Keratinocyte (primary cell): ENCODE results near the gene AP3B1. TPM values are rescaled to one million over a fixed set of nuclear protein-coding genes. Genes with fewer than 3 reads are reported as not detected.
"Not testable (repeated sequence)": the region's sequence is repeated elsewhere in the genome, so short reads cannot be mapped to it uniquely, and the experiment has no call there.

Experiments
- DNase-seq: peaks from one replicate; pipeline ENCODE4 v3.0.0-alpha.2; 2011; ENCODE audit warnings: low read depth, missing footprints, low spot score
- FAIRE-seq: peaks from 2 replicates; lab custom pipeline; 2011; peaks lifted over from hg19 to GRCh38; lab: Jason Lieb, UNC
- H2AFZ ChIP-seq: 2 replicates; pipeline ENCODE4 v1.6.0; 2012; ENCODE audit warnings: low read length, control low read depth, inconsistent platforms; ENCODE audit not compliant: control insufficient read depth
- H3K27ac ChIP-seq: 2 replicates; pipeline ENCODE4 v1.5.1; 2011; ENCODE audit warnings: low read length; ENCODE audit not compliant: control insufficient read depth, insufficient read depth
- H3K27me3 ChIP-seq: 3 replicates; pipeline ENCODE4 v1.6.0; 2011; ENCODE audit warnings: low read length; ENCODE audit not compliant: control insufficient read depth, insufficient read depth; ENCODE audit errors: extremely low read depth
- H3K36me3 ChIP-seq, 2 experiments: 2 replicates in 1 of 2; 3 replicates in 1 of 2; pipeline ENCODE4 v1.5.1; 2011; ENCODE audit warnings: low read length in 2 of 2, mild to moderate bottlenecking in 1 of 2; ENCODE audit not compliant: control insufficient read depth in 2 of 2, insufficient read depth in 2 of 2; ENCODE audit errors: extremely low read depth in 1 of 2
- H3K4me1 ChIP-seq: 3 replicates; pipeline ENCODE4 v1.5.1; 2011; ENCODE audit warnings: low read length; ENCODE audit not compliant: control insufficient read depth, insufficient read depth; ENCODE audit errors: extremely low read depth
- H3K4me2 ChIP-seq: 3 replicates; pipeline ENCODE4 v1.6.0; 2011; ENCODE audit warnings: low read depth, low read length; ENCODE audit not compliant: control insufficient read depth, insufficient read depth; ENCODE audit errors: extremely low read depth
- H3K4me3 ChIP-seq, 3 experiments: fragments of 200-600 bp in 1 of 3; sonication (generic) in 1 of 3; 2 replicates in 2 of 3; 3 replicates in 1 of 3; pipeline ENCODE4 v1.5.1; 2011 to 2016; ENCODE audit warnings: low read length in 3 of 3, mild to moderate bottlenecking in 3 of 3, control low read depth in 2 of 3, inconsistent platforms in 1 of 3, low read depth in 1 of 3, mixed read lengths in 1 of 3, mixed run types in 1 of 3, moderate library complexity in 1 of 3; ENCODE audit not compliant: control insufficient read depth in 2 of 3, insufficient read depth in 2 of 3; ENCODE audit errors: extremely low read depth in 1 of 3
- H3K79me2 ChIP-seq: 2 replicates; pipeline ENCODE4 v1.6.0; 2012; ENCODE audit warnings: low read length; ENCODE audit not compliant: control insufficient read depth, insufficient read depth
- H3K9ac ChIP-seq: 3 replicates; pipeline ENCODE4 v1.6.0; 2011; ENCODE audit warnings: low read length; ENCODE audit not compliant: control insufficient read depth, insufficient read depth; ENCODE audit errors: extremely low read depth
- H3K9me1 ChIP-seq: 3 replicates; pipeline ENCODE4 v1.6.0; 2011; ENCODE audit warnings: low read length; ENCODE audit not compliant: control insufficient read depth, insufficient read depth; ENCODE audit errors: extremely low read depth
- H3K9me3 ChIP-seq: 2 replicates; pipeline ENCODE4 v1.5.1; 2012; ENCODE audit warnings: low read depth, low read length; ENCODE audit not compliant: control insufficient read depth
- H4K20me1 ChIP-seq: 3 replicates; pipeline ENCODE4 v1.6.0; 2011; ENCODE audit warnings: low read length; ENCODE audit not compliant: control insufficient read depth, insufficient read depth; ENCODE audit errors: extremely low read depth
- CTCF ChIP-seq, 3 experiments: IDR thresholded peaks in 1 of 3; conservative IDR thresholded peaks in 1 of 3; optimal IDR thresholded peaks in 1 of 3; 2 replicates in 2 of 3; 3 replicates in 1 of 3; pipeline versions ENCODE3 to v1.5.1; 2011; ENCODE audit warnings: low read length in 3 of 3, mild to moderate bottlenecking in 3 of 3, moderate library complexity in 2 of 3, control low read depth in 1 of 3, inconsistent platforms in 1 of 3; ENCODE audit not compliant: insufficient read depth in 2 of 3; ENCODE audit errors: extremely low read depth in 1 of 3
- EZH2 ChIP-seq: IDR thresholded peaks from one replicate; pipeline ENCODE4 v1.6.1; 2012; ENCODE audit warnings: inconsistent platforms, mild to moderate bottlenecking, low read length, moderate library complexity
- dilution Hi-C: fragments of 300-500 bp; cut with MboI; formaldehyde crosslinking; loops from one replicate; pipeline ENCODE4 v1.7.0; 2020; ENCODE audit warnings: low sequenced_read_pairs; ENCODE audit not compliant: extremely low pct_ligation_motif_present
- polyA plus RNA-seq, 5 experiments: library from polyadenylated mRNA; depleted of rRNA in 3 of 5; stranded (reverse) in 3 of 5; stranded (forward) in 1 of 5; unstranded in 1 of 5; fragments of >200 nt; gene quantifications; 1 replicate in 1 of 5; 2 replicates in 3 of 5; 3 replicates in 1 of 5; pipeline versions ENCODE4 v1.2.1 to v1.2.3, GENCODE V29; 2011 to 2012; ENCODE audit warnings: missing spikeins in 2 of 5, low read depth in 1 of 5, low replicate concordance in 1 of 5

Gene AP3B1
- polyA plus RNA-seq, 1 donor (not counting 4 experiments of a cell fraction or from before 2014, with no cell fraction given) = 65.1 TPM

- peaks cover 4% of the 10 kb centered on the region for H3K4me1 ChIP-seq
- no peak overlapping the region for H3K4me3 ChIP-seq
- H4K20me1 ChIP-seq = no peaks in the 10 kb centered on the region
- no peaks in the 10 kb centered on the region for H3K9me3 ChIP-seq
- DNase-seq (no peak), FAIRE-seq (no peak)
- no peak overlapping the region for H2AFZ ChIP-seq
- TF ChIP-seq CTCF (optimal IDR thresholded peaks at IDR 0.05 in 1 of 3, IDR thresholded peaks at IDR 0.05 in 1 of 3, conservative IDR thresholded peaks at IDR 0.05 in 1 of 3; ENCODE audit: extremely low read depth in 1 of 3, insufficient read depth in 2 of 3, low read length in 3 of 3) = no peak
- TF ChIP-seq EZH2 = no peak
- H3K27me3 ChIP-seq = no peaks in the 10 kb centered on the region
- H3K9ac ChIP-seq = no peak overlapping the region
- H3K4me2 ChIP-seq = no peak overlapping the region
- H3K79me2 ChIP-seq = peaks cover 4% of the 10 kb centered on the region
- H3K36me3 ChIP-seq = peaks cover 4 to 7% of the 10 kb centered on the region in 2 experiments
- H3K9me1 ChIP-seq = no peaks in the 10 kb centered on the region
- dilution Hi-C loops = no loop called here
- H3K27ac ChIP-seq = no peak overlapping the region
Measured at GRCh38 chr5:78178356-78178755, 116.1 kb downstream of the AP3B1 start.

DNA sequence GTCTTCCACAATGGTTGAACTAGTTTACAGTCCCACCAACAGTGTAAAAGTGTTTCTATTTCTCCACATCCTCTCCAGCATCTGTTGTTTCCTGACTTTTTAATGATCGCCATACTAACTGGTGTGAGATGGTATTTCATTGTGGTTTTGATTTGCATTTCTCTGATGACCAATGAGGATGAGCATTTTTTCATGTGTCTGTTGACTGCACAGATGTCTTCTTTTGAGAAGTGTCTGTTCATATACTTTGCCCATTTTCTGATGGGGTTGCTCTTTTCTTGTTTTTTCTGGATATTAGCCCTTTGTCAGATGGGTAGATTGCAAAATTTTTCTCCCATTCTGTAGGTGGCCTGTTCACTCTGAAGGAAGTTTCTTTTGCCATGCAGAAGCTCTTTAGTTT lies 124.2 kb downstream of the AP3B1 start:
- H3K4me1 ChIP-seq, H3K27ac ChIP-seq, FAIRE-seq, H3K9me1 ChIP-seq, H3K4me2 ChIP-seq, dilution Hi-C loops, H3K9ac ChIP-seq, H3K79me2 ChIP-seq, H3K4me3 ChIP-seq, H2AFZ ChIP-seq, H4K20me1 ChIP-seq, H3K36me3 ChIP-seq, H3K9me3 ChIP-seq, H3K27me3 ChIP-seq, DNase-seq: not testable (repeated sequence)

DNA sequence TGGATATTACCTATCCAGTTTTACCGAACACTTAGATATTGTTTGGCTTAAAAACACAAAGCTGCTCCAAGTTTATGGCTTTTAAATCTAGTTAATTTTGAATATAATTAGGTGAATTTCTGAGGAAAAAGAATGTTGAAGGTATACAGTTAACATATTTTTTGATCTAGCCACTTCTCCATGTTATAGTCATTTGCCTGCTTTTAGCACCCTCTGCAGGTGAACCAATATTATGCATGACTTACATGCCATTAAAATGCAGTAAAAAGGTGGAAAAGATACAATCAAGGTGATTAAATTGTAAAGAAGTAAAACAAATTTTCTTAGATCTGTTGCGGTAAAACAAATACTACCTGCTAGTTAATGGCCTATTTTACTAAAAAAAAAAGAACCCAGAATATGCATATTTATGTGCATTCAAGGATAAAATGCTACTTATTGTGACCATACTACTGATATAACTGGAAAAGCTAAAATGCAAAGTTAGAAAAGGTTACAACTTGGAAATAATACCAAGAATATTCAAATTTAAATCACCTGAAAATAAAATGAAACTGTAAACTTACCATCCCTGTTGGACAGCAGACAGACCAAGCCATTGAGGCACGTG lies 132.1 kb downstream of the AP3B1 start:
- no peak for DNase-seq
- H3K4me1 ChIP-seq = no peaks in the 10 kb centered on the region
- H3K79me2 ChIP-seq = no peaks in the 10 kb centered on the region
- no peak overlapping the region for H3K27ac ChIP-seq
- H2AFZ ChIP-seq = no peak overlapping the region
- no peaks in the 10 kb centered on the region for H3K36me3 ChIP-seq
- H3K9me3 ChIP-seq = no peaks in the 10 kb centered on the region
- H3K9ac ChIP-seq = no peak overlapping the region
- H3K4me3 ChIP-seq = no peak overlapping the region
- H3K27me3 ChIP-seq = no peaks in the 10 kb centered on the region
- no peak overlapping the region for H3K4me2 ChIP-seq
- TF ChIP-seq EZH2 = no peak
- TF ChIP-seq CTCF (optimal IDR thresholded peaks at IDR 0.05 in 1 of 3, IDR thresholded peaks at IDR 0.05 in 1 of 3, conservative IDR thresholded peaks at IDR 0.05 in 1 of 3; ENCODE audit: extremely low read depth in 1 of 3, insufficient read depth in 2 of 3, low read length in 3 of 3) = peak in 1 of 3 experiments; percentile 40
- FAIRE-seq = peak; percentile 67
- no peaks in the 10 kb centered on the region for H4K20me1 ChIP-seq
- dilution Hi-C loops = no loop called here
- no peaks in the 10 kb centered on the region for H3K9me1 ChIP-seq
